HCT116 (cell line): ENCODE measurements around the gene SAMD10. TPM values are rescaled to one million over a fixed set of nuclear protein-coding genes. Genes with fewer than 3 reads are reported as not detected.

Experiments used
- ATAC-seq: fragments of 200-7000 bp; cut with Tn5 transposase; 2 replicates; pipeline ENCODE4 v1.9.1; 2020; ENCODE audit warnings: mild to moderate bottlenecking, moderate library complexity
- BruUV-seq: library from RNA; stranded (reverse); fragments of 400-500 nt; replicated peaks from 2 replicates; lab custom pipeline; 2021; lab: Mats Ljungman, UMichigan
- CTCF ChIA-PET: fragments of 300-600 bp; sonication (Branson Sonifier 250); formaldehyde crosslinking; loops from one replicate; lab custom pipeline; 2021; ENCODE audit warnings: antibody characterized with exemption; lab: Charles Lee
- POLR2A ChIA-PET: fragments of 300-600, 350-600 bp; sonication (Branson Sonifier 250); formaldehyde crosslinking; loops from one replicate; lab custom pipeline; 2021; ENCODE audit warnings: antibody characterized with exemption; lab: Charles Lee
- RAD21 ChIA-PET, 2 experiments: fragments of 300-600 bp; sonication (Branson Sonifier 250); formaldehyde crosslinking; loops; one replicate each; lab custom pipeline; 2023; ENCODE audit warnings: low total read pairs in 2 of 2; ENCODE audit not compliant: uncharacterized antibody in 2 of 2, unreplicated experiment in 2 of 2, low non-redundant PET in 1 of 2; lab: Charles Lee
- DNase-seq: peaks from one replicate; pipeline ENCODE4 v3.0.0-alpha.2; 2010; ENCODE audit warnings: low read depth, low spot score
- H2AFZ ChIP-seq: fragments of 200-600 bp; shearing (Covaris generic), sonication (generic); 2 replicates; pipeline ENCODE4 v1.6.1; 2017; ENCODE audit warnings: low read depth, mixed run types, mixed read lengths, antibody characterized with exemption, low read length; ENCODE audit not compliant: poor library complexity, severe bottlenecking
- H3K27ac ChIP-seq: 2 replicates; pipeline ENCODE4 v1.5.1; 2012; ENCODE audit warnings: low read depth, low read length
- H3K27me3 ChIP-seq: fragments of 200-600 bp; sonication (generic); 2 replicates; pipeline ENCODE4 v1.6.1; 2016; ENCODE audit warnings: mixed run types, low read length, mixed read lengths; ENCODE audit not compliant: insufficient read depth
- H3K36me3 ChIP-seq, 2 experiments: fragments of 200-500 bp in 1 of 2; fragments of 200-600 bp in 1 of 2; sonication (Bioruptor generic) in 1 of 2; sonication (generic) in 1 of 2; 2 replicates each; pipeline versions ENCODE4 v1.5.1 to v1.6.1; 2014 to 2016; ENCODE audit warnings: low read length in 2 of 2, inconsistent platforms in 1 of 2, mixed read lengths in 1 of 2, mixed run types in 1 of 2; ENCODE audit not compliant: insufficient read depth in 2 of 2, control insufficient read depth in 1 of 2
- H3K4me1 ChIP-seq, 2 experiments: fragments of 200-600 bp in 1 of 2; sonication (generic) in 1 of 2; 2 replicates each; pipeline versions ENCODE4 v1.5.1 to v1.6.1; 2012 to 2017; ENCODE audit warnings: low read length in 2 of 2, inconsistent platforms in 1 of 2, mild to moderate bottlenecking in 1 of 2, mixed read lengths in 1 of 2, mixed run types in 1 of 2, moderate library complexity in 1 of 2; ENCODE audit not compliant: insufficient read depth in 2 of 2, control insufficient read depth in 1 of 2
- H3K4me2 ChIP-seq: fragments of 200-600 bp; sonication (generic); 2 replicates; pipeline ENCODE4 v1.6.1; 2017; ENCODE audit warnings: mixed run types, low read length, mixed read lengths
- H3K4me3 ChIP-seq, 2 experiments: fragments of 200-600 bp in 1 of 2; sonication (generic) in 1 of 2; replicated peaks in 1 of 2; 2 replicates each; pipeline ENCODE4 v1.5.1; 2011 to 2016; ENCODE audit warnings: low read length in 2 of 2, control low read depth in 1 of 2, low read depth in 1 of 2, mild to moderate bottlenecking in 1 of 2, mixed read lengths in 1 of 2, mixed run types in 1 of 2
- H3K79me2 ChIP-seq: fragments of 200-600 bp; sonication (generic); 2 replicates; pipeline ENCODE4 v1.6.1; 2017; ENCODE audit warnings: mild to moderate bottlenecking, mixed run types, low read length, moderate library complexity, mixed read lengths; ENCODE audit not compliant: insufficient read depth
- H3K9ac ChIP-seq: fragments of 200-600 bp; sonication (generic); 2 replicates; pipeline ENCODE4 v1.6.1; 2016; ENCODE audit warnings: low read length, mixed read lengths
- H3K9me2 ChIP-seq: fragments of 200-600 bp; sonication (generic), shearing (Covaris generic); 2 replicates; pipeline ENCODE4 v1.6.1; 2017; ENCODE audit warnings: mixed run types, mild to moderate bottlenecking, moderate library complexity; ENCODE audit not compliant: insufficient read depth
- H3K9me3 ChIP-seq, 2 experiments: fragments of 200-500 bp in 1 of 2; fragments of 200-600 bp in 1 of 2; sonication (Bioruptor generic) in 1 of 2; sonication (generic) in 1 of 2; 2 replicates each; pipeline ENCODE4 v1.6.1; 2014 to 2017; ENCODE audit warnings: low read length in 2 of 2, mixed read lengths in 2 of 2, inconsistent platforms in 1 of 2, low read depth in 1 of 2, mild to moderate bottlenecking in 1 of 2, mixed run types in 1 of 2, moderate library complexity in 1 of 2; ENCODE audit not compliant: control insufficient read depth in 1 of 2, insufficient read depth in 1 of 2
- H4K20me1 ChIP-seq: fragments of 200-600 bp; sonication (generic), shearing (Covaris generic); 2 replicates; pipeline ENCODE4 v1.6.1; 2017; ENCODE audit warnings: mixed run types, mild to moderate bottlenecking, moderate library complexity; ENCODE audit not compliant: insufficient read depth
- CBX3 ChIP-seq: IDR thresholded peaks from 2 replicates; pipeline ENCODE4 v1.6.1; 2012; ENCODE audit warnings: low read depth
- CTCF ChIP-seq, 3 experiments: fragments of 200-600 bp in 1 of 3; sonication (generic) in 1 of 3; IDR thresholded peaks in 2 of 3; conservative IDR thresholded peaks in 1 of 3; 2 replicates each; pipeline ENCODE4 v1.5.1; 2012 to 2017; ENCODE audit warnings: low read depth in 2 of 3, low read length in 2 of 3, antibody characterized with exemption in 1 of 3, borderline replicate concordance in 1 of 3, control low read depth in 1 of 3, mild to moderate bottlenecking in 1 of 3, mixed read lengths in 1 of 3, mixed run types in 1 of 3, moderate library complexity in 1 of 3; ENCODE audit not compliant: insufficient read depth in 1 of 3
- EGR1 ChIP-seq: IDR thresholded peaks from 2 replicates; pipeline ENCODE4 v1.6.1; 2012; ENCODE audit warnings: low read depth
- ELF1 ChIP-seq: IDR thresholded peaks from 2 replicates; pipeline ENCODE4 v1.6.1; 2012; ENCODE audit warnings: low read depth, borderline replicate concordance
- EZH2phosphoT487 ChIP-seq: fragments of 200-600 bp; IDR thresholded peaks from 2 replicates; pipeline ENCODE4 v1.6.1; 2018; ENCODE audit warnings: antibody characterized with exemption, borderline replicate concordance
- FOSL1 ChIP-seq: IDR thresholded peaks from 2 replicates; pipeline ENCODE4 v1.6.1; 2012; ENCODE audit warnings: low read depth
- JUND ChIP-seq: IDR thresholded peaks from 2 replicates; pipeline ENCODE4 v1.6.1; 2012
- POLR2A ChIP-seq: IDR thresholded peaks from 2 replicates; pipeline ENCODE4 v1.7.0; 2011; ENCODE audit warnings: borderline replicate concordance; ENCODE audit not compliant: insufficient read depth, insufficient read length; ENCODE audit errors: extremely low read depth
- POLR2AphosphoS5 ChIP-seq: IDR thresholded peaks from 2 replicates; pipeline ENCODE4 v1.6.1; 2011; ENCODE audit warnings: mild to moderate bottlenecking, low read depth, low read length, moderate library complexity
- RAD21 ChIP-seq: IDR thresholded peaks from 2 replicates; pipeline ENCODE4 v1.6.1; 2012; ENCODE audit warnings: low read depth, mild to moderate bottlenecking
- SIN3A ChIP-seq: IDR thresholded peaks from 2 replicates; pipeline ENCODE4 v1.6.1; 2012; ENCODE audit warnings: low read depth
- SRF ChIP-seq: IDR thresholded peaks from 2 replicates; pipeline ENCODE4 v1.6.1; 2012; ENCODE audit warnings: low read depth
- YY1 ChIP-seq: IDR thresholded peaks from 2 replicates; pipeline ENCODE4 v1.6.1; 2011; ENCODE audit warnings: low read length, low read depth, moderate library complexity, mild to moderate bottlenecking; ENCODE audit not compliant: insufficient replicate concordance; ENCODE audit errors: extremely low read depth
- ZFX ChIP-seq: fragments of 450-650 bp; IDR thresholded peaks from 2 replicates; pipeline ENCODE4 v1.6.1; 2017
- ZNF274 ChIP-seq: fragments of 200-500 bp; sonication (Bioruptor generic); IDR thresholded peaks from 2 replicates; pipeline ENCODE4 v1.6.1; 2014; ENCODE audit warnings: mild to moderate bottlenecking, low read depth, low read length, inconsistent platforms
- intact Hi-C: fragments of 100-400 bp; cut with micrococcal nuclease; formaldehyde crosslinking; loops from 2 replicates; pipeline ENCODE4 v1.10.0; 2022
- total RNA-seq: library from RNA; stranded (reverse); gene quantifications from one replicate; pipeline ENCODE4 v1.2.1, GENCODE V29; 2021; ENCODE audit not compliant: unreplicated experiment
- TF ChIP-seq, protein P1 (sequence below): IDR thresholded peaks from 2 replicates; pipeline ENCODE4 v1.6.1; 2012
- TF ChIP-seq, protein P2 (sequence below): IDR thresholded peaks from 2 replicates; pipeline ENCODE4 v1.6.1; 2012; ENCODE audit warnings: low read depth
- TF ChIP-seq, protein P3 (sequence below): IDR thresholded peaks from 2 replicates; pipeline ENCODE4 v1.6.1; 2012
- TF ChIP-seq, protein P4 (sequence below): IDR thresholded peaks from 2 replicates; pipeline ENCODE4 v1.6.1; 2011; ENCODE audit warnings: mild to moderate bottlenecking, low read length, moderate library complexity; ENCODE audit not compliant: insufficient replicate concordance; ENCODE audit errors: extremely low read depth

SAMD10 gene
- total RNA-seq, 1 experiment from 2014 or later = 4.2 TPM

- CTCF ChIA-PET = no interaction called here
- BruUV-seq = no TSS peak
- Histone ChIP-seq H3K9ac (no peak overlapping the region), H3K4me1 (no peaks in the 10 kb centered on the region), H2AFZ (no peak overlapping the region), H3K4me2 (no peak overlapping the region), H3K9me2 (no peaks in the 10 kb centered on the region), H4K20me1 (no peaks in the 10 kb centered on the region), H3K36me3 (peaks cover 39 to 40% of the 10 kb centered on the region in 2 experiments; a peak in 3 of 4 replicates), H3K79me2 (peaks cover 6% of the 10 kb centered on the region; the same call in 1 of the 2 replicates), H3K27me3 (no peaks in the 10 kb centered on the region)
- intact Hi-C loops = no loop called here
- POLR2A ChIA-PET = no interaction called here
- RAD21 ChIA-PET = no interaction called here
- ATAC-seq = no peak
- no peak for DNase-seq
- TF ChIP-seq EZH2phosphoT487 (no peak), YY1 (no peak), EGR1 (no peak), POLR2AphosphoS5 (no peak), SIN3A (no peak), CTCF (IDR thresholded peaks at IDR 0.05 in 2 of 3, conservative IDR thresholded peaks at IDR 0.05 in 1 of 3; ENCODE audit: borderline replicate concordance in 1 of 3, insufficient read depth in 1 of 3, low read depth in 2 of 3, low read length in 2 of 3) (no peak), JUND (no peak), SRF (no peak), ELF1 (no peak), RAD21 (no peak), FOSL1 (no peak), CBX3 (no peak), ZNF274 (no peak), ZFX (no peak), POLR2A (no peak)
- TF ChIP-seq, protein P1, sequence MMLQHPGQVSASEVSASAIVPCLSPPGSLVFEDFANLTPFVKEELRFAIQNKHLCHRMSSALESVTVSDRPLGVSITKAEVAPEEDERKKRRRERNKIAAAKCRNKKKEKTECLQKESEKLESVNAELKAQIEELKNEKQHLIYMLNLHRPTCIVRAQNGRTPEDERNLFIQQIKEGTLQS = no peak
- TF ChIP-seq, protein P2, sequence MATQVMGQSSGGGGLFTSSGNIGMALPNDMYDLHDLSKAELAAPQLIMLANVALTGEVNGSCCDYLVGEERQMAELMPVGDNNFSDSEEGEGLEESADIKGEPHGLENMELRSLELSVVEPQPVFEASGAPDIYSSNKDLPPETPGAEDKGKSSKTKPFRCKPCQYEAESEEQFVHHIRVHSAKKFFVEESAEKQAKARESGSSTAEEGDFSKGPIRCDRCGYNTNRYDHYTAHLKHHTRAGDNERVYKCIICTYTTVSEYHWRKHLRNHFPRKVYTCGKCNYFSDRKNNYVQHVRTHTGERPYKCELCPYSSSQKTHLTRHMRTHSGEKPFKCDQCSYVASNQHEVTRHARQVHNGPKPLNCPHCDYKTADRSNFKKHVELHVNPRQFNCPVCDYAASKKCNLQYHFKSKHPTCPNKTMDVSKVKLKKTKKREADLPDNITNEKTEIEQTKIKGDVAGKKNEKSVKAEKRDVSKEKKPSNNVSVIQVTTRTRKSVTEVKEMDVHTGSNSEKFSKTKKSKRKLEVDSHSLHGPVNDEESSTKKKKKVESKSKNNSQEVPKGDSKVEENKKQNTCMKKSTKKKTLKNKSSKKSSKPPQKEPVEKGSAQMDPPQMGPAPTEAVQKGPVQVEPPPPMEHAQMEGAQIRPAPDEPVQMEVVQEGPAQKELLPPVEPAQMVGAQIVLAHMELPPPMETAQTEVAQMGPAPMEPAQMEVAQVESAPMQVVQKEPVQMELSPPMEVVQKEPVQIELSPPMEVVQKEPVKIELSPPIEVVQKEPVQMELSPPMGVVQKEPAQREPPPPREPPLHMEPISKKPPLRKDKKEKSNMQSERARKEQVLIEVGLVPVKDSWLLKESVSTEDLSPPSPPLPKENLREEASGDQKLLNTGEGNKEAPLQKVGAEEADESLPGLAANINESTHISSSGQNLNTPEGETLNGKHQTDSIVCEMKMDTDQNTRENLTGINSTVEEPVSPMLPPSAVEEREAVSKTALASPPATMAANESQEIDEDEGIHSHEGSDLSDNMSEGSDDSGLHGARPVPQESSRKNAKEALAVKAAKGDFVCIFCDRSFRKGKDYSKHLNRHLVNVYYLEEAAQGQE = no peak
- TF ChIP-seq, protein P3, sequence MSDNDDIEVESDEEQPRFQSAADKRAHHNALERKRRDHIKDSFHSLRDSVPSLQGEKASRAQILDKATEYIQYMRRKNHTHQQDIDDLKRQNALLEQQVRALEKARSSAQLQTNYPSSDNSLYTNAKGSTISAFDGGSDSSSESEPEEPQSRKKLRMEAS = no peak
- TF ChIP-seq, protein P4, sequence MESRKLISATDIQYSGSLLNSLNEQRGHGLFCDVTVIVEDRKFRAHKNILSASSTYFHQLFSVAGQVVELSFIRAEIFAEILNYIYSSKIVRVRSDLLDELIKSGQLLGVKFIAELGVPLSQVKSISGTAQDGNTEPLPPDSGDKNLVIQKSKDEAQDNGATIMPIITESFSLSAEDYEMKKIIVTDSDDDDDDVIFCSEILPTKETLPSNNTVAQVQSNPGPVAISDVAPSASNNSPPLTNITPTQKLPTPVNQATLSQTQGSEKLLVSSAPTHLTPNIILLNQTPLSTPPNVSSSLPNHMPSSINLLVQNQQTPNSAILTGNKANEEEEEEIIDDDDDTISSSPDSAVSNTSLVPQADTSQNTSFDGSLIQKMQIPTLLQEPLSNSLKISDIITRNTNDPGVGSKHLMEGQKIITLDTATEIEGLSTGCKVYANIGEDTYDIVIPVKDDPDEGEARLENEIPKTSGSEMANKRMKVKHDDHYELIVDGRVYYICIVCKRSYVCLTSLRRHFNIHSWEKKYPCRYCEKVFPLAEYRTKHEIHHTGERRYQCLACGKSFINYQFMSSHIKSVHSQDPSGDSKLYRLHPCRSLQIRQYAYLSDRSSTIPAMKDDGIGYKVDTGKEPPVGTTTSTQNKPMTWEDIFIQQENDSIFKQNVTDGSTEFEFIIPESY = no peak
- TF ChIP-seq, all 23 proteins: peak for 0
- no peak overlapping the region for H3K27ac ChIP-seq
- no peaks in the 10 kb centered on the region for H3K9me3 ChIP-seq
- no peak overlapping the region for H3K4me3 ChIP-seq
These were observed 36.2 kb upstream of the SAMD10 start for GRCh38 chr20:64015635-64016034.
